SK-MEL-5 (cell line): Measurements from ENCODE around the gene PMEPA1. TPM values are rescaled to one million over a fixed set of nuclear protein-coding genes. Genes with fewer than 3 reads are reported as not detected.

Experiments used
- DNase-seq: peaks from one replicate; pipeline ENCODE4 v3.0.0-alpha.2; 2016; ENCODE audit warnings: low read depth, low spot score
- in situ Hi-C: cut with HindIII; loops from 2 replicates; pipeline ENCODE4 v1.10.0; 2016; ENCODE audit warnings: low sequenced_read_pairs, high pct_unique_total_duplicates, low pct_unique_long_range_greater_than_20kb
- polyA plus RNA-seq, 2 experiments: library from polyadenylated mRNA; depleted of rRNA; stranded (reverse); fragments of >200 nt; gene quantifications; 2 replicates each; pipeline ENCODE4 v1.2.3, GENCODE V29; 2015
- total RNA-seq: library from RNA; depleted of rRNA; stranded (reverse); fragments of >200 nt; shearing (Covaris generic); gene quantifications from 2 replicates; pipeline ENCODE4 v1.2.3, GENCODE V29; 2014; rRNA removed

The PMEPA1 gene
- total RNA-seq = 2.4 and 5.7 TPM in 2 replicates
- polyA plus RNA-seq (2015; cell fraction: cytosol; rRNA removed) = 16.3 and 16.8 TPM in 2 replicates
- 2.8 and 5.7 TPM in 2 replicates for polyA plus RNA-seq (2015; cell fraction: nucleus; rRNA removed)

GRCh38 chr20:57709823-57710799, at the start of gene PMEPA1:
TSS of gene PMEPA1 (minus strand) at chr20:57710015. CDS start at chr20:57709582, 433 bp downstream.
- peak; percentile 92 for DNase-seq
- in situ Hi-C loops = no loop called here

- in situ Hi-C loops = no loop called here
- DNase-seq = no peak
Measured at GRCh38 chr20:57757767-57758166, 48.0 kb upstream of the PMEPA1 start.

DNA sequence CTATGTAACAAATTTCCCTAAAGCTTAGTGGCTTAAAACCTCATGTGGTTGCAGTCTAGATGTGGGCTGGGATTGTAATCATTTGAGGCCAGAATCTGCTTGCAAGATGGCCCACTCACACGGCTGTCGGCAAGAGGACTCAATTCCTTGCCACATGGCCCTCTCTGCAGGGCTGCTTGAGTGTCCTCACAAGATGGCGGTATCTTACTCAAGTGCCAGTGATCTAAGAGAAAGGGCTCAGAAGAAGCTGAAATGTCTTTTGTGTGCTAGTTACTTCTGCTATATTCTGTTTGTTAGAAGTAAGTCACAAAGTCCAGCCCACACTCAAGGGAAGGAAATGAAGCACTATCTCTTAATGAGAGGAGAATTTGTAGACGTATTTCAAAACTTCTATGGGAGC, 47.1 kb upstream of the PMEPA1 start:
- DNase-seq = no peak

GRCh38 chr20:57756213-57756612, 46.4 kb upstream of the PMEPA1 start:
- in situ Hi-C loops = no loop called here

More for the DNA sequence above, 47.1 kb upstream of the PMEPA1 start:
- in situ Hi-C loops = no loop called here

GRCh38 chr20:57755609-57756008, 45.8 kb upstream of the PMEPA1 start:
- DNase-seq = no peak
- in situ Hi-C loops = no loop called here

More at GRCh38 chr20:57756213-57756612, 46.4 kb upstream of the PMEPA1 start:
- DNase-seq = no peak

DNA sequence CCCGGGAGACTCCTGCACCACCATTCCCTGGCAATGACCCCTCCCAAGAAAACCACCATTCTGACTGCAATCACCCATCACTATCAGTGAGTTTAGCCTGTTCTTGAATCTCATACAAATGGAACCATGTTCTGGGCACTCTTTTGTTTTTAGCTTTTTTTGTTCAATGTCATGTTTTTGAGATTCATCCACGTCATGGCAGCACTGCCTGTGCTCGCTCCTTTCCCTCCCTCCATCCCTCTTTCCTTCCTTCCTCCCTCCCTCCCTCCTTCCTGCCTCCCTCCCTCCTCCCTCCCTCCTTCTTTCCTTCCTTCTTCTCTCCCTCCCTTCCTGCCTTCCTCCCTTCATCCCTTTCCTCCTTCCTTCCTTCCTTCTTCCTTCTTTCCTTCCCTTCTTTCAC, 44.4 kb upstream of the PMEPA1 start:
- no peak for DNase-seq
- in situ Hi-C loops = no loop called here

DNA sequence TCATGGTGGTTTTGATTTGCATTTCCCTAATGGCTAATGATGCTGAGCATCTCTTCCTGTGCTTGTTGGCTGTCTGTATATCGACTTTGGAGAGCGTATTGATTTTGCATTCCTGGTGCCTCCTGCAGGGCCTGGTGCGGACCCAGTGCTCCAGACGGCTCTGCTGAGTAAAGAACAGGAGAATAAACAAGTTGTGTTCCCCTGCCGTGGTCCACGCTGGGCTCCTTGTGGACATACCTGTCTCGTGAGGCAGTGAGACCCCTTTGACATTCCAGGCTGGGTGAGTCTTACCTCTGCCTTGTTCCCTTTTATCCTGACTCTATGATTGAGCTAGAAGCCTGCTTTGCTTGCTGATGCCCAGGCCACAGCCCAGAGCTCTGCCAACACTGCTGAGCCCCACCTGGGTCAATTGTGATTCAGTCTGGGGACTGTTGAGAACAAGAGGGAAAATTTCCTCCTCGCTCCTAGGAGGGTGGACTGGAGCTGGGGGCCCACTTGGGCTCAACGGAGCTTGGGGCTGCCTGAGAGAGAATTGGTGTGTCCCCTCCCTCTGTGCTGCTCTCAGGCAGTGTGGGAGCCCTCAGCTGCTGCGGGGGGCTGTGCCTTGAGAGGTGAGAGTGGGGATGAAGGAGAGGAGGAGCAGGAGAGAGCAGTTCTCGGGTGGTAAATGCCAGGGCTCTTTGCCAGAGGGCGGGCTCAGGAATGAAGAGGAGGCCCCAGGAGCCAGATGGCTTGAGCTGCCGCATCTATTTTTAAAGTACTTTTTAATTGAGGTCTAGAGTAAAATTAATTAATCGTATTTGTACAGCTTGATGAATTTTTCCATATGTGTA, 43.7 kb upstream of the PMEPA1 start:
- DNase-seq = no peak
- in situ Hi-C loops = no loop called here

DNA sequence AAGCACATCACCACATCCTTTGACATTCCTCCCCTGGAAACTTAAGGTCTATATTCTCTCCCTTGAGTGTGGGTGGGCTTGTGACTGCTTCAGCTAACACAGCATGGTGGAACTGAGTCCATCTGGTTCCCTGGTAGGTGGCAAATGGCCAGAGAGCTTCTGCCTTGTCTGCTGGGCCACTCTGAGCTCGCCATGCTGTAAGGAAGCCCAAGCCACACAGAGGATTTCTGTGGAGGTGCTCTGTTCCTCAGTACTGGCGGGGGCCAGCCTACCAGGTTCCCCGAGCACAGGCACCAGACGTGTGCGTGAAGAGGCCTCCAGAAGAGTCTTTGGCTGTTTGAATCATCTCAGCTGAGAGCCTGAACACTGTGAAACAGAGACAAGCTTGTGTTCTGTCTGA, 41.6 kb upstream of the PMEPA1 start:
- in situ Hi-C loops = no loop called here
- DNase-seq = no peak

DNA sequence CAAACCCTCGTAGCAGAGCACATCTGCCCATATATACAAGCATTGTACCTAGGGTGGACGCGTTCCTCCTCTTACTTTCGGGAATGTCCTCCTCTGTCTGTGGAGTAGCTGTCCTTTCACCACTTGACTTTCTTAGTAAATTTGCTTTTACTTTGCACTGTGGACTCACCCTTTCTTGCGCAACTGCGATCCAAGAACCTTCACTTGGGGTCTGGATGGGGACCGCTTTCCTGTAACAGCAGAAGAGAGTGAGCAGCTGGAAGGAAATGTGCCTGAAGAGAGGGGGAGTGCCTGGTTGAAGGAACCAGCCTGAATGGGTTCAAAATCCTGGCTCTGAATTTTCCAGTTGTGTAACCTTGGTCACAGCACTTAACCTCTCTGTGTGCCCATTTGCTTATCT, 40.1 kb upstream of the PMEPA1 start:
- in situ Hi-C loops = no loop called here

GRCh38 chr20:57749131-57749690, 39.4 kb upstream of the PMEPA1 start:
- in situ Hi-C loops = no loop called here
- DNase-seq = no peak

More for the DNA sequence above, 40.1 kb upstream of the PMEPA1 start:
- no peak for DNase-seq

- DNase-seq = peak; percentile 53
- in situ Hi-C loops = no loop called here
Measured at GRCh38 chr20:57748601-57749130, 38.9 kb upstream of the PMEPA1 start.

GRCh38 chr20:57747861-57748481, 38.2 kb upstream of the PMEPA1 start:
- no peak for DNase-seq
- in situ Hi-C loops = no loop called here

DNA sequence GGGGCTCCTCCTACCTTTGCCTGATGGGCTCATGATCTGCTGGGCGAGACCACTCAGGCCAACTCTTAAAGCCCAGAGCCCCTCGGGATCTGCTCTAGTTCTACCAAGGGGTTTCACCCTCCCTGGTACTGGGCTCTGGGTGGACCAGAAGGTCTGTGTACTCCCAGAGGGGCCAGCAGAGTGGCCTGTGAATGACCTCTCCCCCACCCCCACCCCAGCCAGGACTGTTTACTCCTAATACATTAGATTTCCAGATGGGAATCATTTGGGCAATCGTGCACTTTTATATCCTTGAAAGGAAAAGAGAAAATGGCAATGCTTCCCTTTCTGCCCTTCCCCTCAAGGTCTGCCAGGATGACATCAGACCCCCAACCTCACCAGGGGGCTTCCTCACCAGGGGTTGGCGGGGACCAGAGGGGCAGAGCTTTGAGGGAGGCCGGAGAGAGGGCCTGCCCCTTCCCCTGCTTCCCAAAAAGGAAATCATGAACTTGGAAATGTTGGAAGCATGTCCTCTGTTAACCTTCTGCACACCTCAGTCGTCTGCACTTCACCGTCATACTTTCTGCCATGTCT, 37.1 kb upstream of the PMEPA1 start:
- in situ Hi-C loops = no loop called here
- DNase-seq = no peak

DNA sequence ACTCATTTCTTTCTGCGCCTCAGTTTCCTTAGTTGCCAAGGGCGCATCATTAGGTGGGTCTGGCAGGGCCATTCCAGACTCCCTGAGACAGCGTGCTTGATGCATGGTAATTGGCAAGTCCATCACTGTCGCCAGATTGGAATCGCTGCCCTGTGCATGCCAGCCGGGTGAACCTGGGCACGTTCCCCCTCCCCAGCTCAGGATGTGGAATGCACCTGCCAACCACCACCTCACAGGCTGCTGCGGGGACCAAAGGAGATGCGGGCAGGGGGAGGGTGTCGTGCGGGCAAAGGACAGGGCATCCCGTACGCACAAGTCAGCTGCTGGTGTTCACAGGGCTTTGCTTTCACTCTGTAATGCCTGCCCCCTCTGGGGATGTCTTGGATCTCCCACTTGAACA, 36.4 kb upstream of the PMEPA1 start:
- no peak for DNase-seq
- in situ Hi-C loops = no loop called here

GRCh38 chr20:57744206-57744605, 34.4 kb upstream of the PMEPA1 start:
- in situ Hi-C loops = no loop called here
- DNase-seq = no peak

DNA sequence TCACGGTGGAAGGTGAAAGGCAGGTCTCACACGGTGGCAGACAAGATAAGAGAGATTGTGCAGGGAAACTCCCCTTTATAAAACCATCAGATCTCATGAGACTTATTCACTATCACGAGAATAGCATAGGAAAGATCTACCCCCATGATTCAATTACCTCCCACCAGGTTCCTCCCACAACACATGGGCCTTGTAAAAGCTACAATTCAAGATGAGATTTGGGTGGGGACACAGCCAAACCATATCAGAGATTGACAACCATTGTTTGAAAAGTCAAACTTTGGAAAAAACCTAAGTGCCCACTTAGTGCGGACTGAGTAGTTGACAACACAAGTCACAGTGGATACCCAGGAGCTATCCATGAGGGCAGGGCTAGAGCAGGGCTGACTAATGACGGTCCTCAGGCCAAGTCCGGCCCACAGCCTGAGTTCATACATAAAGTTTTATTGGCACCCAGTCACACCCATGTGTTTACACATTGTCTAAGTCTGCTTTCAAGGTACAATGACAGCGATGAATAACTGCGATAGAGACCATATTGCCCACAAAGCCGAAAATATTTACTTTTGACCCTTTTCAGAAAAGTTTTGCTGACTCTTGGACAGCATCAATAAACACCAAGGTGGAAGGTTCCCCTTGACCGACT, 33.8 kb upstream of the PMEPA1 start:
- no peak for DNase-seq
- in situ Hi-C loops = no loop called here
